IPS-20b (cell line): ENCODE data around the gene ARFGAP3.

ENCODE experiments used
- H3K27ac ChIP-seq: one replicate; pipeline ENCODE4 v1.5.1; 2013; ENCODE audit warnings: low read length
- H3K27me3 ChIP-seq: 2 replicates; pipeline ENCODE4 v1.6.1; 2013; ENCODE audit warnings: mild to moderate bottlenecking, low read length, inconsistent platforms; ENCODE audit not compliant: insufficient read depth
- H3K36me3 ChIP-seq: 2 replicates; pipeline ENCODE4 v1.6.1; 2013; ENCODE audit warnings: low read depth, mild to moderate bottlenecking, inconsistent platforms, low read length, moderate library complexity; ENCODE audit not compliant: insufficient read depth
- H3K4me1 ChIP-seq: 2 replicates; pipeline ENCODE4 v1.6.1; 2013; ENCODE audit warnings: mild to moderate bottlenecking, control low read depth, inconsistent platforms, low read length, moderate library complexity; ENCODE audit not compliant: insufficient read depth
- H3K4me3 ChIP-seq: 2 replicates; pipeline ENCODE4 v1.5.1; 2013; ENCODE audit warnings: mild to moderate bottlenecking, low read length, inconsistent platforms
- H3K9ac ChIP-seq: 2 replicates; pipeline ENCODE4 v1.6.1; 2013; ENCODE audit warnings: low read depth, mild to moderate bottlenecking, inconsistent platforms, low read length, moderate library complexity
- H3K9me3 ChIP-seq: 2 replicates; pipeline ENCODE4 v1.6.1; 2013; ENCODE audit warnings: mild to moderate bottlenecking, low read depth, low read length, inconsistent platforms; ENCODE audit not compliant: insufficient read depth

Gene ARFGAP3

DNA sequence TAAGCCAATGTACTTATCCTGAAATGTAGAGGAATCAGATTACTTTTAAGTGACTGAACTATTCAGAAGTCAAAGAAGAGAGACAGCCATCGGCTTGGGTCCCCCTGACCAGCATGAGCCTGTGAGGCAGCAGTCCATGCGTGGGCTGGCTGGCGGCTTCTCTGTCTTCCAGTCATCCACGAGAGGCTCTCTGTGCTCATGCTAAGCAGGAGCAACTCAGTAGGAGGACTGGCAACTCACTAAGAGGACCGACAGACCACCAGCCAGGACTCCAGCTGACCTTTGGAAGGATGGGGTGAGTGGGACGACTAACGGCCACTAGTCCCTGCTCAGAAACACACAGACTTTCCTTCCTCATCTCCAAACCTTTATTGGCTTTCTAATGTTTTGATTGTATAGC lies 43.6 kb downstream of the ARFGAP3 start:
- Histone ChIP-seq H3K27me3 (no peaks in the 10 kb centered on the region), H3K4me3 (no peak overlapping the region), H3K36me3 (peaks cover 2% of the 10 kb centered on the region), H3K9me3 (no peaks in the 10 kb centered on the region), H3K27ac (no peak overlapping the region), H3K9ac (no peak overlapping the region), H3K4me1 (no peaks in the 10 kb centered on the region)

GRCh38 chr22:42811459-42811858 lies 45.6 kb downstream of the ARFGAP3 start:
- H3K27ac ChIP-seq: no peak overlapping the region
- H3K4me3 ChIP-seq: no peak overlapping the region
- H3K4me1 ChIP-seq: no peaks in the 10 kb centered on the region
- H3K27me3 ChIP-seq: no peaks in the 10 kb centered on the region
- H3K9me3 ChIP-seq: no peaks in the 10 kb centered on the region
- H3K36me3 ChIP-seq: peaks cover 12% of the 10 kb centered on the region
- no peak overlapping the region for H3K9ac ChIP-seq

- no peak overlapping the region for H3K27ac ChIP-seq
- H3K4me1 ChIP-seq: peaks cover 6% of the 10 kb centered on the region; the same call in 1 of the 2 replicates
- peaks cover 12% of the 10 kb centered on the region for H3K36me3 ChIP-seq
These were observed 48.6 kb downstream of the ARFGAP3 start for GRCh38 chr22:42808521-42808920.

GRCh38 chr22:42807185-42807584 lies 49.9 kb downstream of the ARFGAP3 start:
- no peak overlapping the region for H3K27ac ChIP-seq
- peaks cover 12% of the 10 kb centered on the region for H3K36me3 ChIP-seq
- H3K9ac ChIP-seq: no peak overlapping the region
- H3K4me1 ChIP-seq: peaks cover 6% of the 10 kb centered on the region; the same call in 1 of the 2 replicates
- H3K4me3 ChIP-seq: no peak overlapping the region
- H3K27me3 ChIP-seq: no peaks in the 10 kb centered on the region
- no peaks in the 10 kb centered on the region for H3K9me3 ChIP-seq

More at GRCh38 chr22:42808521-42808920, 48.6 kb downstream of the ARFGAP3 start:
- Histone ChIP-seq H3K4me3 (no peak overlapping the region), H3K9ac (no peak overlapping the region), H3K27me3 (no peaks in the 10 kb centered on the region), H3K9me3 (no peaks in the 10 kb centered on the region)

DNA sequence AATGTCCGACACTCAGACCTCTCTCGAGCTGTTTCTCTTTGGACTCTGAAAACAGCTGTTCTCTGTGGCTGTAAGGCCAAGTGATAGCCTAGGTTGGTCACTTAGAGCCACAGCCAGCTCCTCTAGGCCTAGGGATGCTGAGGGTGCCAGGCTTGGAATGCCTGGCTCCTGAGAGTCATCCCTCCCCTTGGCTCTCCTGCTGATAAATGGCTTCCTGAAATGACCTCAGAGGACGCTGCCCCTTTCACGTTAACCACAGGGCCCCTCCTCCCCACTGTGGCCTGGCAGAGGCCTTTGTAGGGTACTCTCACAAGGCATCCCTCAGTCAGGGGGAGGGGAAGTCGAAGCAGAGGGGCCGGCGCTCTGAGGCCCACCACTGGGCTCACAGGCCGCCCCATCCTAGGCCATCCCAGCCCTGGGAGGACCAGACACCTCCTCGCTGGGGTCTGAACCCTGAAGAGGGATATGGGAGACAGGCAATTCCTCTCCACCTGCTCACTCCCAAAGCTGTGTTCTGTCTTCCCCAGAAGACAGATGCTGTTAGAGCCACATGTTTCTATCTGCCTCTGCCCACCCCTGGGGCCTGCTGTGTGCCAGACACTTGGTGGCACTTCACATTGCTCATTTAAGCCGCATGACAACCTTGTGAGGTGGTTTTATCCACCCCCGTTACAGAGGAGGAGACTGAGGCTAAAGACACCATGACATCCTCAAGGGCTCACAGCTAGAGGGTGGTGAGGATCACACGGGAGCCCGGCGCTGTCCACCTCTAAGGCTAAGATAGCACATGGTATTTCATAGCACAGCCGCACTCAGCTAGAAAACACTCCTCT lies 50.9 kb downstream of the ARFGAP3 start:
- H3K4me1 ChIP-seq: peaks cover 6% of the 10 kb centered on the region; the same call in 1 of the 2 replicates
- no peaks in the 10 kb centered on the region for H3K27me3 ChIP-seq
- no peak overlapping the region for H3K4me3 ChIP-seq
- H3K27ac ChIP-seq: no peak overlapping the region
- no peaks in the 10 kb centered on the region for H3K9me3 ChIP-seq
- H3K36me3 ChIP-seq: peaks cover 12% of the 10 kb centered on the region
- H3K9ac ChIP-seq: no peak overlapping the region

DNA sequence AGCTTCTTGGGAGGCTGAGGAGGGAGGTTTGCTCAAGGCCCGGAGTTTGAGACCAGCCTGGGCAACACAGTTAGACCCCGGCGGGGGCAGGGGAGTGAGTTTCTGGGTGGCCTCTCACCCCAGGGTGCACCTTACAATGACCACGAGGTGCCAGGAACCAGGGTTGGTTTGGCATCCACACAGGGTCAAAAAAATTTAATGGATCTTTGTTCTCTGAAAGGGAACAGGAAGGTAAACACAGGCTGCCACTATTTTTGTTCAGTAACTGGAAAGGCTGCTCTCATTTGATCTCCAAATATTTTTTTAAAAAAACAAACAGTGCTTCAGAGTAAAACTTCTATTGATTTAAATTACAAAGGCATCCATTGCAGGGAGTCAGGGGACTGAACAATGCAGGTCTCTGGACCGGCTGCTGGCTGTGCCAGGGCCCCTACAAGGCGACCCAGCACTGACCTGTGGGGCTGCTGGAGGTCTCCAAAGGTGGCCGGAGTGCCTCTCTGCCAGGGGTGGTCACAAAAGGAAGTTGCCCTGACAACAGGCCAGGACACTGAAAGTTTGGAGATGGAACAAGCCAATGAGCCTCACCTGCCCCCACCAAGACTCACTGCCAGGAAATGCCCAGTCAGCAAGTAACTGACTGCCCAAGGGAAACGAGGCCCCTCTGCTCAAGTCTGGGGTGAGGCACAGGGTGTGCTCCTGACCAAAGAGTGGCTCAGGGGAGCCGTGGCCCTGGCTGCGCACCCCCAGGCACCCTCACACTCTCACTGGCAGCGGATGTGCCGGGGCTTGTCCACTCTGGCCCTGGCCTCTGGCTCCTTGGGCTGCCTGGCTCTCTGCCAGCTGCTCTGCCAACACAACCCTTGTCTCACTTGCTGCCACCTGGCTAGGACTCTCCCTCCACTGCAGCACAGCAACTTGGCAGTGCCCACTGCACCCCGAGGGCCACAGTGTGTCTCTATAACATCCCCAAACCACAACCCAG lies 51.8 kb downstream of the ARFGAP3 start:
- peaks cover 6% of the 10 kb centered on the region; the same call in 1 of the 2 replicates for H3K4me1 ChIP-seq
- H3K36me3 ChIP-seq: peaks cover 12% of the 10 kb centered on the region; the same call in 1 of the 2 replicates
- H3K27ac ChIP-seq: no peak overlapping the region
- no peak overlapping the region for H3K9ac ChIP-seq
- H3K27me3 ChIP-seq: no peaks in the 10 kb centered on the region
- no peak overlapping the region for H3K4me3 ChIP-seq
- no peaks in the 10 kb centered on the region for H3K9me3 ChIP-seq

DNA sequence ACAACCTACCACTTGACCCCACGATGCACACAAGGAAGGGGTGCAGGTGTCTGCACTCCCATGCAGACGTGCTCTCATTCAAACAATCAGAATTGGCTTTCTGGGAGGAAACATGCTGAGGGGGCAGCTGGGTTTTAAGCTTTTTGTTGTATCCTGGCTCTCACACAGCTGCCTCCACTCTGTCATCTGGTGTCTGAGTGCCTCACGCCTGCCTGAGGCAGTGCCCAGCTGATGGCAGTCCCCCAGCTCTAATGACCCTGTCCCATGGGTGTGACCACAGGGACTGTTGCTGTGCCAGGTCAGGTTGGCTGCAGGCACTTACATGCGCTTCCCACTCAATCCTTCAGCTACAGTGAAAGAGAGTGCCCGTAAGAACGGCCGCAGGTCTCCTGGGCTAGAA lies 53.7 kb downstream of the ARFGAP3 start:
- Histone ChIP-seq H3K27me3 (no peaks in the 10 kb centered on the region), H3K9me3 (no peaks in the 10 kb centered on the region), H3K9ac (no peak overlapping the region), H3K36me3 (peaks cover 9% of the 10 kb centered on the region; the same call in 1 of the 2 replicates), H3K27ac (no peak overlapping the region), H3K4me1 (peaks cover 6% of the 10 kb centered on the region; the same call in 1 of the 2 replicates), H3K4me3 (no peak overlapping the region)

DNA sequence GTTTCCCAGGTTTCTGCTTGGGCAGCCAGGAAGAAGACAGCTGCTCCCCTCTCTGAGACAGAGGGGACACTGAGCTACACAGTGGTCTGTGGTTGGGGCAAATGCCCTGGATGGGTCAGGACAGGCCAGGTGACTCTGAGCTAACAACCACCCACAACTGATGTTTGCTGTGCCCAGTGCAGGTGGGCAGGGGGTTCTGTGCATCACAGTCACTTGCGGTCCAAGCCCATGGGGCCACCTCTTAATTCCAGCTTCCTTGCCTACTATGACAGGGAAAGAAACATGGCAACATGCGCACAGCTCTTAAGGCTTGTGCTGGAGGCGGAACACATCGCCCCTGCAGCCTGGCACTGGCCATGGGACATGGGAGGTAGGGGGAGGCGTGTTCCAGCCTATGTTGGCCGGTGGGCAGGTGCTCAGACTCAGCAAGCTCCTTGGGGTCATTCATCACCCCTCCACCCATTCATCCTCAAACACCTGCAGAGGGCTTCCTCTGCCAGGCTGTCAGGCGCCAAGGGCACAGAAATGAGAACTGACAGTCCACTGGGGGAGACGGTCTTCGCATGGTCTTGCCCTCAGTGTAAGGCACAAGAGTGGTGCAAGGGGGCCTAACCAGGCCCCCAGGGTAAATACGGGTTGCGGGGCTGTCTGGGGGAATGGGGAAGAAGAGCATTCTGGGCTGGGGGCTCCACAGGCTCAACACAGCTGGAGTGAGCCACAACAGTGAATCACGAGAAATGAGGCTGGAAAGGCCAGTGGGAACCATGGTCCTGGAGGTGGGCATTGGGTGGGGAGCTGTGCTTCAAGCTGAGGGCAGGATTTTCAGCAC lies 55.6 kb downstream of the ARFGAP3 start:
- no peak overlapping the region for H3K27ac ChIP-seq
- H3K4me1 ChIP-seq: peaks cover 6% of the 10 kb centered on the region; the same call in 1 of the 2 replicates
- H3K9me3 ChIP-seq: no peaks in the 10 kb centered on the region

GRCh38 chr22:42800451-42801251 lies 56.4 kb downstream of the ARFGAP3 start:
- no peaks in the 10 kb centered on the region for H3K36me3 ChIP-seq
- H3K9ac ChIP-seq: no peak overlapping the region
- peaks cover 2% of the 10 kb centered on the region; the same call in 1 of the 2 replicates for H3K4me1 ChIP-seq
- no peaks in the 10 kb centered on the region for H3K9me3 ChIP-seq
- no peaks in the 10 kb centered on the region for H3K27me3 ChIP-seq
- H3K27ac ChIP-seq: no peak overlapping the region
- no peak overlapping the region for H3K4me3 ChIP-seq

More for the DNA sequence above, 55.6 kb downstream of the ARFGAP3 start:
- H3K9ac ChIP-seq: no peak overlapping the region
- no peak overlapping the region for H3K4me3 ChIP-seq
- no peaks in the 10 kb centered on the region for H3K27me3 ChIP-seq
- no peaks in the 10 kb centered on the region for H3K36me3 ChIP-seq

- Histone ChIP-seq H3K27ac (no peak overlapping the region), H3K4me3 (no peak overlapping the region), H3K4me1 (no peaks in the 10 kb centered on the region), H3K9ac (no peak overlapping the region), H3K36me3 (no peaks in the 10 kb centered on the region), H3K27me3 (no peaks in the 10 kb centered on the region), H3K9me3 (no peaks in the 10 kb centered on the region)
These were observed 57.3 kb downstream of the ARFGAP3 start for GRCh38 chr22:42799461-42800405.
